Measurements from ENCODE around the gene PLPP3.

DNA sequence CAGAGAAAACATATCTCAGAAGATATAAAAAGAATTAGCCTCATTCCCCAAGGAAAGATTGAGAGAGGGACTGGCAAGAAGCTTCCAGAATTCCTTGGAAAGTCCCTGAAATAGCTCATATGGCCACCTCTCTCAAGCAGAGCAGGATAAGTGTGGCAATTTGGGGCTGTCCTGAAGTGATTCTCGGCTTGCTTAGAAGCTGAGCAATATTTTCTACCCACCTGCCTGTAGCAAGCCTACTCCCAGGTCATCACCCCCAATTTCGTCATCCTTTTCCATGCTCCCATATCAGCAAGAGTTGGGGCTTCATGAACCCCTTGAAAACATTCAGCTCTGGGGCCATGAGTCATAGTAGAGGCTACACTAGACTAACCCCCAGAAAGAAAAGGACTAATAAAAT, 131.5 kb downstream of the PLPP3 start:
- TF ChIP-seq JUND (IDR thresholded peaks at IDR 0.05), result no peak
- TF ChIP-seq, protein P1, sequence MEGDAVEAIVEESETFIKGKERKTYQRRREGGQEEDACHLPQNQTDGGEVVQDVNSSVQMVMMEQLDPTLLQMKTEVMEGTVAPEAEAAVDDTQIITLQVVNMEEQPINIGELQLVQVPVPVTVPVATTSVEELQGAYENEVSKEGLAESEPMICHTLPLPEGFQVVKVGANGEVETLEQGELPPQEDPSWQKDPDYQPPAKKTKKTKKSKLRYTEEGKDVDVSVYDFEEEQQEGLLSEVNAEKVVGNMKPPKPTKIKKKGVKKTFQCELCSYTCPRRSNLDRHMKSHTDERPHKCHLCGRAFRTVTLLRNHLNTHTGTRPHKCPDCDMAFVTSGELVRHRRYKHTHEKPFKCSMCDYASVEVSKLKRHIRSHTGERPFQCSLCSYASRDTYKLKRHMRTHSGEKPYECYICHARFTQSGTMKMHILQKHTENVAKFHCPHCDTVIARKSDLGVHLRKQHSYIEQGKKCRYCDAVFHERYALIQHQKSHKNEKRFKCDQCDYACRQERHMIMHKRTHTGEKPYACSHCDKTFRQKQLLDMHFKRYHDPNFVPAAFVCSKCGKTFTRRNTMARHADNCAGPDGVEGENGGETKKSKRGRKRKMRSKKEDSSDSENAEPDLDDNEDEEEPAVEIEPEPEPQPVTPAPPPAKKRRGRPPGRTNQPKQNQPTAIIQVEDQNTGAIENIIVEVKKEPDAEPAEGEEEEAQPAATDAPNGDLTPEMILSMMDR (IDR thresholded peaks at IDR 0.05), result no peak
- TF ChIP-seq EZH2phosphoT487 (IDR thresholded peaks at IDR 0.05; ENCODE audit: borderline replicate concordance, low read depth), result no peak
- TF ChIP-seq MAX (IDR thresholded peaks at IDR 0.05; ENCODE audit: low read depth), result no peak
- no peak for TF ChIP-seq CHD2 (IDR thresholded peaks at IDR 0.05; ENCODE audit: low read length, partially characterized antibody)
- TF ChIP-seq POLR2AphosphoS5 (IDR thresholded peaks at IDR 0.05; ENCODE audit: low read depth, low read length), result no peak
- no peak for TF ChIP-seq MXI1 (IDR thresholded peaks at IDR 0.05; ENCODE audit: low read depth, low read length)
- TF ChIP-seq REST (IDR thresholded peaks at IDR 0.05; ENCODE audit: low read depth, low read length), result no peak
- TF ChIP-seq YY1 (IDR thresholded peaks at IDR 0.05; ENCODE audit: low read depth), result no peak
- no peak for TF ChIP-seq NFIC (IDR thresholded peaks at IDR 0.05; ENCODE audit: borderline replicate concordance)
- no peak for TF ChIP-seq TCF12 (IDR thresholded peaks at IDR 0.05)

All from SK-N-SH (cell line).